Spleen (tissue), 7 donors: Measurements from ENCODE around the gene OSBPL8.

ENCODE experiments used
- POLR2A ChIP-seq, 3 donors: fragments of 450-650 bp; IDR thresholded peaks; one replicate each; pipeline ENCODE4 v1.5.1; 2017; ENCODE audit warnings: antibody characterized with exemption in 3 of 3, mild to moderate bottlenecking in 1 of 3
- TF ChIP-seq, protein P1 (sequence below), 11 experiments: fragments of 200-600 bp in 7 of 11; fragments of 450-650 bp in 4 of 11; sonication (generic) in 4 of 11; IDR thresholded peaks in 8 of 11; conservative IDR thresholded peaks in 3 of 11; 1 replicate in 7 of 11; 2 replicates in 4 of 11; pipeline versions ENCODE4 v1.4.0 to v1.8.0; 2016 to 2021; ENCODE audit warnings: antibody characterized with exemption in 11 of 11, inconsistent platforms in 4 of 11, mild to moderate bottlenecking in 1 of 11
- donor health status: DM: no; HTN: no; CAD: no; lungs with moderate emphysema.
- donor health status: DM: no; HTN: no; CAD: no.
- donor health status: DM: no; HTN: no; CAD: no.

DNA sequence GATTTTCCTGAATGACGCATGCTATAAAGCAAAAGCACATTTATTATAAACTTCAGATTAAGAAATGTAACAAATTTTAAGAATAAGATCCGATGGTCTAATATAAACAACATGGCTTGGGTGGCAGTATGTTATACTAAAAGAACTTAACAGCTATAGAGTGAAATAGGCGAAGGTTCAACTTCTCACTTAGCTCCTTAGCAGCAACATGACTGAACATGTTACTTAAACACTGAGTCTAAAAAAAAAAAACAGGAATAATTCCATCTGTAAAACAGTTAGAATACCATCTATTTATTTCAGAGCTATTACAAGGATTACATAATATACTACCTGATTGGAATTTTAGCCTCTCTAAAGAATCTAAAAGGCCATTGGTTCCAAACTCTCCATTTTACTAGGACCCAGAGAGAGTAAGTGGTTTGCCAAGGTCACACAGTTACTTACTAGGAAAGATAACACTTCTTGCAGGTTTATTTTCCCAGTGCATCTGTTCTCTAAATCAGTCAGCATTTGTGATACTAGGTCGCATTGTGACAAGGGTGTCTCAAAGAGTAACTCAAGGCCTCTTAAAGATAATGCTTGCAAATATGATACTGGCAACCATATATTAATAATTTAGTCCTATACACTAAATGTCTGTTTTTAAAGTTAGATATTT, 14.8 kb downstream of the OSBPL8 start:
- no peak for TF ChIP-seq POLR2A (IDR thresholded peaks at IDR 0.05)
- TF ChIP-seq, protein P1, sequence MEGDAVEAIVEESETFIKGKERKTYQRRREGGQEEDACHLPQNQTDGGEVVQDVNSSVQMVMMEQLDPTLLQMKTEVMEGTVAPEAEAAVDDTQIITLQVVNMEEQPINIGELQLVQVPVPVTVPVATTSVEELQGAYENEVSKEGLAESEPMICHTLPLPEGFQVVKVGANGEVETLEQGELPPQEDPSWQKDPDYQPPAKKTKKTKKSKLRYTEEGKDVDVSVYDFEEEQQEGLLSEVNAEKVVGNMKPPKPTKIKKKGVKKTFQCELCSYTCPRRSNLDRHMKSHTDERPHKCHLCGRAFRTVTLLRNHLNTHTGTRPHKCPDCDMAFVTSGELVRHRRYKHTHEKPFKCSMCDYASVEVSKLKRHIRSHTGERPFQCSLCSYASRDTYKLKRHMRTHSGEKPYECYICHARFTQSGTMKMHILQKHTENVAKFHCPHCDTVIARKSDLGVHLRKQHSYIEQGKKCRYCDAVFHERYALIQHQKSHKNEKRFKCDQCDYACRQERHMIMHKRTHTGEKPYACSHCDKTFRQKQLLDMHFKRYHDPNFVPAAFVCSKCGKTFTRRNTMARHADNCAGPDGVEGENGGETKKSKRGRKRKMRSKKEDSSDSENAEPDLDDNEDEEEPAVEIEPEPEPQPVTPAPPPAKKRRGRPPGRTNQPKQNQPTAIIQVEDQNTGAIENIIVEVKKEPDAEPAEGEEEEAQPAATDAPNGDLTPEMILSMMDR (IDR thresholded peaks at IDR 0.05 in 8 of 11, conservative IDR thresholded peaks at IDR 0.05 in 3 of 11), result no peak
